Measurements from ENCODE around the gene CCDC50. TPM values are rescaled to one million over a fixed set of nuclear protein-coding genes. Genes with fewer than 3 reads are reported as not detected.

CCDC50 gene
- total and polyA plus RNA-seq, 7 donors, result 20.8 to 128 (median 103) TPM

- H3K27ac ChIP-seq, result no peak overlapping the region
- intact Hi-C loops (cut with DNase I), result no loop called here
- no peak for DNase-seq
- H3K36me3 ChIP-seq, result no peaks in the 10 kb centered on the region
- H3K27me3 ChIP-seq, result no peaks in the 10 kb centered on the region
- TF ChIP-seq EP300 (IDR thresholded peaks at IDR 0.05), result no peak
- TF ChIP-seq CTCF (IDR thresholded peaks at IDR 0.05), result no peak
- no peak for TF ChIP-seq POLR2A (IDR thresholded peaks at IDR 0.05)
- no peak for TF ChIP-seq POLR2AphosphoS5 (IDR thresholded peaks at IDR 0.05)
- H3K4me1 ChIP-seq, result no peaks in the 10 kb centered on the region
- WGBS, 2 donors, result 87 to 91% methylated on average over 3 of the region's 3 CpGs
- no peak overlapping the region for H3K4me3 ChIP-seq
- peaks cover 0 to 5% (median 0%) of the 10 kb centered on the region in 4 donors for H3K9me3 ChIP-seq
These were observed 80.7 kb downstream of the CCDC50 start for GRCh38 chr3:191409791-191410359.

- TF ChIP-seq POLR2AphosphoS5 (IDR thresholded peaks at IDR 0.05) (no peak), CTCF (IDR thresholded peaks at IDR 0.05) (no peak), POLR2A (IDR thresholded peaks at IDR 0.05) (no peak), EP300 (IDR thresholded peaks at IDR 0.05) (no peak)
- 51 to 81% methylated on average over 1 of the region's 1 CpG for WGBS, 2 donors
- H3K9me3 ChIP-seq, result peaks cover 0 to 5% (median 0%) of the 10 kb centered on the region in 4 donors
- H3K27ac ChIP-seq, result no peak overlapping the region
- no peak overlapping the region for H3K4me3 ChIP-seq
- intact Hi-C loops (cut with DNase I), result no loop called here
- no peaks in the 10 kb centered on the region for H3K4me1 ChIP-seq
- H3K27me3 ChIP-seq, result no peaks in the 10 kb centered on the region
- no peak for DNase-seq
- H3K36me3 ChIP-seq, result no peaks in the 10 kb centered on the region
These were observed 83.6 kb downstream of the CCDC50 start for GRCh38 chr3:191412759-191413158.

GRCh38 chr3:191414286-191414685, 85.1 kb downstream of the CCDC50 start:
- intact Hi-C loops (cut with DNase I), result no loop called here
- no peak overlapping the region for H3K27ac ChIP-seq

GRCh38 chr3:191414732-191415131, 85.5 kb downstream of the CCDC50 start:
- H3K4me1 ChIP-seq, result no peaks in the 10 kb centered on the region
- peaks cover 0 to 3% (median 0%) of the 10 kb centered on the region in 4 donors for H3K9me3 ChIP-seq
- 84 to 98% methylated on average over 1 of the region's 1 CpG for WGBS, 2 donors
- no peak for DNase-seq
- H3K4me3 ChIP-seq, result no peak overlapping the region
- H3K27ac ChIP-seq, result no peak overlapping the region
- TF ChIP-seq POLR2AphosphoS5 (IDR thresholded peaks at IDR 0.05) (no peak), CTCF (IDR thresholded peaks at IDR 0.05) (no peak), EP300 (IDR thresholded peaks at IDR 0.05) (no peak), POLR2A (IDR thresholded peaks at IDR 0.05) (no peak)
- no peaks in the 10 kb centered on the region for H3K36me3 ChIP-seq
- intact Hi-C loops (cut with DNase I), result loop anchor here (5.0 kb wide), 1 partner anchor 1028 kb away; no protein-coding TSS in a partner anchor
- no peaks in the 10 kb centered on the region for H3K27me3 ChIP-seq

More at GRCh38 chr3:191414286-191414685, 85.1 kb downstream of the CCDC50 start:
- no peaks in the 10 kb centered on the region for H3K27me3 ChIP-seq
- no peaks in the 10 kb centered on the region for H3K36me3 ChIP-seq
- H3K4me1 ChIP-seq, result no peaks in the 10 kb centered on the region
- H3K9me3 ChIP-seq, result peaks cover 0 to 5% (median 0%) of the 10 kb centered on the region in 4 donors
- 31 to 39% methylated on average over 2 of the region's 2 CpGs for WGBS, 2 donors
- no peak overlapping the region for H3K4me3 ChIP-seq
- TF ChIP-seq POLR2AphosphoS5 (IDR thresholded peaks at IDR 0.05) (no peak), POLR2A (IDR thresholded peaks at IDR 0.05) (no peak), CTCF (IDR thresholded peaks at IDR 0.05) (no peak), EP300 (IDR thresholded peaks at IDR 0.05) (no peak)
- DNase-seq, result no peak

- Histone ChIP-seq H3K9me3 (no peaks in the 10 kb centered on the region), H3K27ac (no peak overlapping the region), H3K27me3 (no peaks in the 10 kb centered on the region), H3K4me3 (no peak overlapping the region), H3K36me3 (no peaks in the 10 kb centered on the region), H3K4me1 (no peaks in the 10 kb centered on the region)
- TF ChIP-seq POLR2A (IDR thresholded peaks at IDR 0.05), result no peak
- TF ChIP-seq POLR2AphosphoS5 (IDR thresholded peaks at IDR 0.05), result no peak
- no peak for TF ChIP-seq CTCF (IDR thresholded peaks at IDR 0.05)
- TF ChIP-seq EP300 (IDR thresholded peaks at IDR 0.05), result no peak
- DNase-seq, result no peak
- intact Hi-C loops (cut with DNase I), result loop anchor here (5.0 kb wide), 1 partner anchor 1027 kb away; no protein-coding TSS in a partner anchor
- 87 to 88% methylated on average over 9 of the region's 9 CpGs for WGBS, 2 donors
These were observed 86.4 kb downstream of the CCDC50 start for GRCh38 chr3:191415566-191415965.
